TTC549 (cell line): ENCODE measurements around the gene GPATCH8.
"Not testable (repeated sequence)": the region's sequence is repeated elsewhere in the genome, so short reads cannot be mapped to it uniquely, and the experiment has no call there.

Experiments
- FAIRE-seq: peaks from 2 replicates; lab custom pipeline; 2012; peaks lifted over from hg19 to GRCh38; lab: Jason Lieb, UNC

The GPATCH8 gene

DNA sequence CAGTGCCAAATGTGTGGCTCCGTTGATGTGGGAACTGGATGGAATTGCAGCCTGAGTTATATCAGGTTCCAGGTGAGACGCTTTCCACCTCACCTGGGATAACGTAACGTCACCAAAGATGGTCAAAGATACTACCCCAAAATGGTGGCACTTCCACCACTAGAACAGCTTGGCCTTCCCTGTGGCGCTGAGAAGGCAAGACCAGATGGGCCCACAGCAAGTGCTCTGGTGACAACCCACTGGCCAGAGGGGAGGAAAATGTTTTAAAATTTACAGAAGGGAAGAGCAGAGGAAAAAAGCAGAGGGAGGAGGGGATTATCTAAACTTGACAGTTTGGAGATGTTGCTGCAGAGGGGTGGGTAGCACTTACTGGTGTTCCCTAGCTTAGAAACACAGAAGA is 106.3 kb downstream of the GPATCH8 start:
- no peak for FAIRE-seq

DNA sequence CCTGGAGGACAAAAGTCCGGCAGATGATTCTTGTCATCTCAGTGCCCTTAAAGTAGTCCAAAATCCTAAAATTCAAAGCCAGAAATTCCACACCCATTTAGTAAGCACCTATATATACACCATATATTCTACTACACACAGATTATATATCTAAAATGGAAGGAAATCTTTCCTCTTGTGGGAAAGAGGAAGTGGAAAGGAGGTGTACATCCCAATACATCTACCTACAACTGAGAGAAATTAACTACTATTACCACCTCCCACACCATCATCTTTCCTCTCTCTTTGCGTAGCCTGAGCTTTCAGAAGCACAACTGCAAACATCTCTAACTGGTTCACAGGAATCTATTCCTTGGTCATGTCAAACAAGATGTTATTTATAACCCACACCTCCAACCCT is 108.4 kb downstream of the GPATCH8 start:
- no peak for FAIRE-seq

DNA sequence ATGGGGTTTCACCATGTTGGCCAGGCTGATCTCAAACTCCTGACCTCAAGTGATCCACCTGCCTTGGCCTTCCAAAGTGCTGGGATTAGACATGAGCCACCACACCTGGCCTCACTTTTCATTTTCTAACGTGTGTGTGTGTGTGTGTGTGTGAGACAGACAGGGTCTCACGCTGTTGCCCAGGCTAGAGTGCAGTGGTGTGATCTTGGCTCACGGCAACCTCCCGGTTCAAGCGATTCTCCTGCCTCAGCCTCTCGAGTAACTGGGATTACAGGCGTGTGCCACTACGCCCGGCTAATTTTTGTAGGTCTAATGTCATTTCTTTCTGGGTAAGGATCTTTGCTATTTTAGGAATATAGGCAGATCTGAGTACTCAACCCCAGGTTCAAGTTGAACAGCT is 109.1 kb downstream of the GPATCH8 start:
- not testable (repeated sequence) for FAIRE-seq

DNA sequence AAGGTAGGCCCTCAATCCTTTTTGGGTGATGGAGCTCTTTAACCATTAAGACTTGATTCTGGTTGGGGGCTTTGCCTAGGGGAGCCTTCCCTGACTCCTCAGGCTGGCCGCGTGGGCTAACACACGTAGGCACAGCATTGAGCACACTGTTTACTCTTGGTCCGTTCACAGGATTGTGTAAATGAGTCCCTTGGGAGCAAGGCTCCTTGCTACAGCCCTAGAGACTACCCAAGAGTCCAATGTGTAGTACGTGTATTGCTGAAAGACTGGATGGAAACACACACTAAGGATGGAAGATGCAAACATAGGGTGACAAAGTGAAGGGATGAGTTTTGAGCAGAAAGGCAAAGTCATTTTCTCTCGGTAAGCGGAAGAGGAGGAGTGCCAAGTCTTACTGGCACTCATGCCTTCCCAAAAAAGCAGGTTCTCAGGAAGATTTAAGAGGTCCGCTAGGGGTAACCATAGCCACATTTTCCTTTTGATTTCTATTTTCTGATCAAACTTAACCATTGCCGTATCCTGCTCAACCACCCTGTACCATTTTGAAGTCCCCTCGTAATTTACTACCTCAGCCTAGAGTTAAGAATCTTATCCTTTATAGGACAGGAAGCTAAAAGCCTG is 112.8 kb downstream of the GPATCH8 start:
- no peak for FAIRE-seq

DNA sequence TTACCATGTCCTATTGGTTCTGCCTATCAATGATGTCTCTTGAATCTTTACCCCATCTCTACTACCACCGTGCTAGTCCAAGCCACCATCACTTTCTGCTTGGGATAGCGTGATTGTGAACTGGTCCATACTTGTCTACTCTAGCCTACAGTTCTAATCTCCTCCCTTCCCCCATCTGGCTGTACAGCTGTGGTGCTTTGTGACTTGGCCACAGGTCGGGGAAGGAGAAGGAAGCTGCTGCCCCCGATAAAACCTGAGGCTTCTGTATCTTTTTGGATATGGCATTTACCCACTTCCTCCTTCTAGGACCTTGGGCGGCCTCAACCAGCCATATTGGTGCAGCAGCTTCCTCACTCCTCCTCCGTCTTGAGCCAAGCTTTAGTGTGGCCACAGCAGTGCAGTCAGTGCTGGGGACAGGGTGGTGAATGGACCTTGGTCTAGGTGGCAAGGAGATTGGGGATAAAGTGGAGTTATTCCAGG is 113.4 kb downstream of the GPATCH8 start:
- FAIRE-seq: no peak

GRCh38 chr17:44389281-44389680 is 113.9 kb downstream of the GPATCH8 start, which contains the start of gene ITGA2B:
TSS of gene ITGA2B (minus strand) at chr17:44389649. CDS start at chr17:44389473, 176 bp downstream.
- no peak for FAIRE-seq

DNA sequence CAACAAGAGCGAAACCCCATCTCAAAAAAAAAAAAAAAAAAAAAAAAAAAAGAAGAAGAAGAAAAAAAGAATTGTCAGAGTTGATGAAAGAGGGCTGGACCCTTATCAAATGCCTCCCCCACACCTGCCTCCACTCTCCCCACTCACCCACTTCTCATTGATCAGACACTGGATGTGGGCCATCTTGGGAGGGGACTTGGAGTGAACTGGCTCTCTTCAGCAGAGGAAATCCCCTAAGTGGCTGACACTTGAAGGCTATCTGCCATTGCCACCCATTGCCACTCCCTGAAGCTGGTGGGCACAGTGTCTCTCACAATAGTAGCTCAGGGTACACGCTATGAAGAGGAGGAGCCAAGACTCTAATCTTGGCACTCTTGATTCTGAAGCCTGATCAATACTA is 115.4 kb downstream of the GPATCH8 start:
- no peak for FAIRE-seq

DNA sequence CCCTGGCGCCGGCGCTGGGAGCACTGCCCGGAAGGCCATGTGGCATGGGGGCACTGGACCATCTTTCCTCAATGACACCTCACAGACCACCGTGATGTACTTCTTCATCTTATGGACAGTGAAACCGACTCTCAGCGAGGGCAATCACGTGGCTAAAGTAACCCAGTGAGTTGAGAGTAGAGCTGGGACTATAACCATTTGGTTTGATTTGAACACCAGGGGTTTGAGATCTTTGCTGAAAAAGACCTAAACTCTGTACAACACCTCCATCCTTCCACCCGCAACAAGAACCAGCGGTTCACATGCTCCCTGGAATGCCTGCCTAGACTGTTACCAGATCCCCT is 117.1 kb downstream of the GPATCH8 start:
- no peak for FAIRE-seq

- FAIRE-seq: no peak
Observed at GRCh38 chr17:44385287-44386181, 117.7 kb downstream of the GPATCH8 start.

DNA sequence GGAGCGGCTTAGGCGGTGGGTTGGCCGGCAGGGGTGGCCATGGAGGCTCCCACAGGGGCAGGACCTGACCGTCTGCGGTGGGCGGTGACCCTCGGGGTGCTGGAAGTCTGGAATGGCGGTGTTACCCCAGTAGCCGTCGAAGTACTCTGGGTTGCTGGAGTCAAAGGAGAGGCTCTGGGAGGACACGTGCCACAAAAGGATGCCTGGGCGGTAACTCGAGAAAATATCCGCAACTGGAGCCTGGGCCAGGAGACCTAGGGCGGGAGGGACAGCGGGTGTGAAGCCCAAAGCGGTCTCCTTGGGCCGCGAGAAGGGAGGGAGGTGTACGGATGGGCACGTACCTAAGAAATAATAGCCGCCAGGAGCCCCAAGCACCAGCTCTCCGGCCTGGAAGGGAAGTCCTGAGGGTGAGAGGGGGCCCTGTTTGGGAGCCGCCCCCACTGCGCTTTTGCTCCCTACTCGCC is 118.4 kb downstream of the GPATCH8 start:
- no peak for FAIRE-seq

DNA sequence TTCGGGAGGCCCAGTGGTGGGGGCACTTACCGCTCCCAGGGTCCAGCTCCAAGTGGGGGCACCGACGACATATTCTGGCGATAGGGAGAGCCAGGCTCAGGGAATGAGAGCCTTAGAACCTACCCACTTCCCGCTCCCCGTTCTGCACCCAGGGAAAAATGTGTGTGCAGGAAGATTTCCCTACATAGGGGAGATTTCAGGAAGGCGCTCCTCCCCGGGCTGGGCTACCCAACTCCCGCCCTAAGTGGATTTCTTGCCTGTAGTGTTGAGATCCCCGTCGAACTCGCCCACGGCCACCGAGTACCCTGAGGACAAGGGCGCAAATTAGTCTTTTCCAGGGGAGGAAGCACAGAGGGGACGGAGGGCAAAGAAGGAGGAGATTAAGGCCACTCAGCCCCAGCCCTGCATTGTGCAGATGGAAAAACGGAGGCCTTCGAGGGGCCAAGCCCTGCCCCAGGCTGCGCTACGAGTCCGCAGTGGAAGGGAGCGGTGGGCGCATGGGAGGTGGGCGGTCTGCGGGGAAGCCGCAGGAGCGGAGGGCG is 118.9 kb downstream of the GPATCH8 start:
- FAIRE-seq: no peak

GRCh38 chr17:44383861-44384260 is 119.3 kb downstream of the GPATCH8 start:
- FAIRE-seq: no peak

GRCh38 chr17:44383363-44383762 is 119.8 kb downstream of the GPATCH8 start:
- FAIRE-seq: no peak

DNA sequence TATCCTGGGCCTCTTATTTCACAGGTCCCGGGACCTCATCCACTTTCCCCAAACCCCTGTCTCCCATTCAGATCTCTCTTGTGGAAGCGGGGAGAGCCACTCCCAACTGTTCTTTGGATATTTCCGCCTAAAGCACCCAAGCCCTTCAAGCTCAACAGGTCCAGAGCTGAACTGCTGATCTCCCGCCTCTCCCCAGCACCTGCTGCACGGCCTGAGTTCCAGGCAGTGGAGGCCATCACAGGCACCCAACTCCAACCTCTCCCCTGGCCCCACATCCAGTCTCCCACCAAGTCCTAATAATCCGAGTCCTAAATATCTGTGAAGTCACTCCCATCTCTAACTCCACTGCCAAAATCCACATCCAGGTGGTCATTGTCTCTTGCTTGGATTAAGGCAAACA is 120.3 kb downstream of the GPATCH8 start:
- no peak for FAIRE-seq

GRCh38 chr17:44381810-44382305 is 121.3 kb downstream of the GPATCH8 start:
- no peak for FAIRE-seq

DNA sequence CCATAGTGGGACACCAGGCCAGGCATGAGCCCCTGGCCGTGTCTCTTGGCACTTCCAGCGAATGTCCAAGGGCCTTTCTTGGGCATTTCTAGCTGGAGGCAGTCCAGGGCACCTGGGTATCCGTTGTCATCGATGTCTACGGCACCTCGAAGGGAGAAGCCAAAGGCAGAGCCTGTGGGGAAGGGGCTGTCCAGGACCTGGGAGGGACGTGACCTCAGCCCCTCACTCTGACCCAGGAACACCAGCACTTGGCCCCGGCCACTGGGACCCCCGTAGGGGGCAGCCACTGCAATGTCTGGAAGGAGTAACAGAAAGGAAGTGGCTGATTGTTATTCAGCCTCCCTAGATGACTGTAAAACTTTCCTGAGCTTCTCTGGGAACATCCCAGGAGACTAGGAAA is 122.4 kb downstream of the GPATCH8 start:
- no peak for FAIRE-seq

GRCh38 chr17:44379887-44380286 is 123.3 kb downstream of the GPATCH8 start:
- no peak for FAIRE-seq

GRCh38 chr17:44378171-44378705 is 125.0 kb downstream of the GPATCH8 start:
- FAIRE-seq: no peak

- FAIRE-seq: no peak
Observed at GRCh38 chr17:44376779-44377178, 126.4 kb downstream of the GPATCH8 start.

DNA sequence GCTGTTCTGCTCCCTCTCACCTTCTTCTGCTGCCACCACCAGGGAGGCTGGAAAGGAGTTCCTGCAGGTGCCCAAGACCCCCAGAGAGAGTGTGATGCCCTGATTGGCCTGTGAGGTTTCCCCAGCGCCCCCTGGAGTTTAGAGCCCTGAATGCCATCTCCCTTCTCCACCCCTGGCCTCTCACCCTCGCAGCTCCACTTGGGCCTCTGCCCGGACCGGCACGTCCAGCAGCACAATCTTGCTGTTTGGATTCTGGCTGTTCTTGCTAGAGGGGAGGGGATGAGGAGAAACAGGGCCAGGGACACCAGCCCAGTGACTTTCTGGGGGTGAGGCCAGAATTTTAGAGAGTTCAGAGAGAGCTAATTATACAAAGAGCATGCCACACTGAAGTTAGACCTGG is 127.1 kb downstream of the GPATCH8 start:
- no peak for FAIRE-seq

DNA sequence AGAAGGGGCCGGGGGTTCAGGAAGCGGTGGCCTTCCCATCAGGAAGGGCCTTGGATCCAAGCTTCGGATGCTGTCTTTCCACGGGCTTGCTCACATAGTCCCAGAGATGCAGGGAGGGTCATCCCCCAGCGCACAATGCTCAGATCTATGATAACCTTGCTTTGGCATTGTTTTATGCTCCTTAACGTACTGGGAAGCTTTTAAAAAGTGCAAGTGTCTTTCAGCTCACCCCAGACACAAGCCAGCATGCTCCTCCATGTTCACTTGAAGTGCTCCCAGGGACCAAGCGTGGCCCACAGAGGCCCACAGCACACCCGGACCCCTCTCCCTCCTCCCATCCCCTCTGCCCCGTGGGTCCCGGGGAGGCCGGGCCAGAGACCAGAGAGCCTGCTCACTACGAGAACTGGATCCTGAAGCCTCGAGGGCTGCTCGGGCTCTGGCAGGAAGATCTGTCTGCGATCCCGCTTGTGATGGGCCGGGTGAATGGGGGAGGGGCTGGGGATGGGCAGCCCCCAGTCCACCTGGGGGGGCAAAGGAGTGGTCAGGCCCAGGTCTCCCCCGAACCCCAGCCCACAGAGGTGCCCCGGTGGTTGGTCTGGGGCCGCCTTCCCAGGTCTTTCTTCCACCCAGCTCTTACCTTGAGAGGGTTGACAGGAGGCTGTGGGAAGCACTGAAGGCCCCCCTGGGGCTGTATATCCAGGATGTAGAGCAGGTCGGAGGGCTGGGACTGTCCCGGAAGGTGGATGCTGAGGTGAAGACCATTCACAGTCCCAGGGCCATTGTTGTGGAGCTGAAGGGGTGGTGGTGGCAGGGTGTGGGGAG is 127.8 kb downstream of the GPATCH8 start:
- FAIRE-seq: no peak
